HG02610 (cell line): ENCODE data around the gene PTPN14.

ENCODE experiments used
- ATAC-seq: cut with Tn5 transposase; IDR thresholded peaks from one replicate; pipeline ENCODE4 v1.9.1; 2021; ENCODE audit warnings: mild to moderate bottlenecking, moderate library complexity; ENCODE audit not compliant: unreplicated experiment

The PTPN14 gene

DNA sequence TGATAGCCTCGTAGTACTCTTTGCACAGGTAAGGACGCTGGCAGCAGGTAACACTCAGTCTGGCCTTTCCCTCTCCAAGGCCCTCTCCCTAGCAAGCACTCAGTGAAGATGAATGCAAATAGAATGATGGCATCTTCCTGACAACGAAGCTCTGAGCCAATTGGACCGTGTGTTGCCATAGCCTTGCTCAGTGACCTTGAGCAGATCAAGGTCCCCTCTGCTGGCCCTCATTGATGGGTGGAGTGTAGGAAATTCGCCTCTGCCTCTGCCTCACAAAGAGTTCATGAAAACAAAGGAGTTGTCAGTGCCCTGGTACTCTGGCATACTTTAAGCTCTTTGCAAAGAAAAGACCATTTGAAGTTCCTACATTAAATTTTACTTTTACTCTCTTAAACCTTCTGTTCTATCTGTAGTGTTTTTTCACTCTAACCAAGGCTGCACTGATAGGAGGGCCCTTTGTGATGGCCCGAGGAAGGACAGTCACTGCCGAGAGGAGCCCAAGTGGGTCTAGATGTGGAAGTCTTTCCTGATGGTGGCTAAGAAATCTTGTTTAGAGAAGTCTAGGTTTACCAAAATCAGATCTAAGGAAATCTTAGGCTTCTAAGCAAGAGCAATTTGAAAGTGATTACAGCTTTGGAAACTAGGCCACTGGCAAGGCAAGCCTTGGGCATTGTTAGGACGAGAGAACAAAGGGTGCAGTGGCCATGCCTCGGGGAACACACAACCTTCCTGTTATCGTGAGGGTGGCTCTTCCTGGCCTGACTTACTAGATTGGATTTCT is 232.3 kb downstream of the PTPN14 start:
- ATAC-seq, result no peak

- peak; percentile 42 for ATAC-seq
Observed at GRCh38 chr1:214318356-214318755, 233.0 kb downstream of the PTPN14 start.

DNA sequence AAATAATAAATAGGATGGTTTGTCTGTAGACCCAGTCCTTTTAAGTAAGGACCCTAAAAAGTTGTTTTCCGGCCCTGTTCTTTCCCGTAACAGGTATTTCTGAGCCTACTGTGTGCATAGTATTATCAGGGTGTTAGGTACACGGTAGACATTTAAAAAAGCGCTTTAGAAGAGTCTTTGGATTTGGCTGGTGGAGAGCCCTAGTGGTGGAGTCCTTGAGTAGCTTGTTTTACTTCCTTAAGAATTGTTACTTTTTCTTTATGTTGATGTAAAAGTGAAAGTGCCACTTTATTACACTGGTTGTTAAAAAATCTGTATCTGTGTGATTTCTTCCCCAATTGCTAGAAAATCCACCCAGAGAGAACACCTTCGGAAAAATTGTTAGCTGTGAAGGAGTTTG is 233.7 kb downstream of the PTPN14 start:
- no peak for ATAC-seq

- ATAC-seq, result no peak
Observed at GRCh38 chr1:214317300-214317699, 234.1 kb downstream of the PTPN14 start.

GRCh38 chr1:214316593-214316992 is 234.8 kb downstream of the PTPN14 start:
- no peak for ATAC-seq

DNA sequence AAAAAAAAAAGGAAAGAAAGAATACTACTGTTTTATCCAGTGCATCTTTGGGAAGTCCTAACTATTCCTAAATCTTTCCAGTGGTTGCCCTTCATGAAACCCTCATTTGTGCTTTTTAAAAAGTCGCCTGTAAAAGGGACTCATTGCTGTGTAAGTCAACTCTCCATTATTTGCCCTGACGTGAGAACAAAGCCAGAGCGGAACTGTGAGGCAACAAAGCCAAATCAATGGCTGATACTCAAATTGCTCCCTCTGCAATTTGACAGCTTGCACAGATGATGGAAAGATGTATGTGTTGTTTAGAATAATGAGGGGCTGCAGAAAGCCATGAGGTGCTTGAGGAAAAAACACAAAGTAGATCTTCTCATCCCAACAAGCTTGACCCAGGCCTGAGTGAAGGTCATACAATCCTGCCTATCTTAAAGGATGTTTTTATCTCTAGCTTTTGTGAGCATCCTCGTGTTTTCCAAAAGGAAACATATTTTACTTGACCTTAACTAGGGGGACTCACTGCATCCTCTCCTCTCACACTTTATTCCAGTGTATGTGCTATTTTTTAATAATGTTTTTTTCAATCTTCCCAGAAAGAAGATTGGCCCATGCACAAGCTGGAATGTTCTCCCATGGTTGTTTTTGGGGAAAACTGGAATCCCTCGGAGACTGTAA is 237.1 kb downstream of the PTPN14 start:
- no peak for ATAC-seq

DNA sequence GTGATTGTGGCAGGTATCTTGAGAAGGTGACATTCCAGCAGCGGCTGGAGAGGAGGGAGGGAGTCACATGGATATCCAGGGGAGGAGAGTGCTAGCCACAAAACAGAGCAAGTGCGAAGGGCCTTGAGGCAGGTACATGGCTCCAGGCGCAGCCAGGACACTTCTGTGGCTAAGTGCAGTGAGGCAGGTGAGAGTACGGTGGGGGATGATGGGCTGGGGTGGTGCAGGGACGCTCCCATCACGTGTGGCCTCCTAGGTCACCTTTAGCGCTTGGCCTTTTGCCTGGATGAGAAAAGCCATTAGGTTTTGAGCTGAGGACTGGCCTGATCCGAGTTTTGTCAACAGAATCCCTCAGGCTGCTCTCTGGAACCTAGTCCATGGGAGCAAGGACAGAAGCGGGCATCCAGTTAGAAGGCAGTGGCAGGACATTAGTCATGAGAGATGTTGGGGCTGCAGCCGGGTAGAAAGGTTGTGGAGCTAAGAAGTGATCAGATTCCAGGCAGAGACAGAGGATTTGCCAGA is 238.8 kb downstream of the PTPN14 start:
- no peak for ATAC-seq

DNA sequence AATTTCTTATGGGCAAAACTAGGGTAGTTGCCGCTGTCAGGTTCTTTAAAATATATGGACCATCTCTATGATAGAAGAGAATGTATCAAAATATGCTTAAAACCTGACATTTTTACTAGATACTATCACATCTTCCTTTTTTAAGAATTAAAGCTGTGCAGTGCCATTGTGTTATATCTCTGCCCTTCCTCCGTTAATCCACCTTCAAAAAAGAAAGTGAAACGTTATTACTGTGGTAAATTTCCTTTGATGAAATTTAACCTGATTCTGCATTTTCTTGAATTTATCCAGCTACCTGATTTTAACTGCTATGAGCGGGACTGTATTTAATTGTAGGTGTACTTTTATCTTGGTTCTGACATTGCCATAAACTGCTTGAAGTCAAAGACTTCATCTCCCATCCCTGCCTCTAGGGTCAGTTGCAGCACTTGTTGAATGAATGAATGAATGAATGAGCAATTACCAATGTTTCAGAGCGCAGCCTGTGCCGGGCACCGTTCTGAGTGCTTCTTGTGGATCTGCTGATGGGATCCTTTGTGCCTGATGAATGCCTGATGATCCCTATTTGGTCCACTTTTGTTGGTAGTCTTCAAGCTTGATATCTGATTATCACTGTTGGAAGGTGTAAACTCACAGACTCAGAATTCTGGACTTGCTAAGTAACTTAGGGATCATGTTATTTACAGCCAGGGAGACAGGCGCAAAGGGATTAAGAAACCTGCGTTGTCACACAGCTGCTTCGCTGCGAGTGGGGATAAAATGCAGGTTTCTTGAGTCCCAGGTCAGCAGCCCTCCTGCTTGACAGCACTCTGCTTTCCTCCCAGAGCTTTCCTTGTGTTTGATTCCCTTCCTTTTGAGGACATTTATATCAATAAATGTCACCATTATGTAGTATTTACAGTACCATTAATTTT is 240.4 kb downstream of the PTPN14 start:
- no peak for ATAC-seq

- ATAC-seq, result peak; percentile 56
Observed at GRCh38 chr1:214310010-214310409, 241.4 kb downstream of the PTPN14 start.

DNA sequence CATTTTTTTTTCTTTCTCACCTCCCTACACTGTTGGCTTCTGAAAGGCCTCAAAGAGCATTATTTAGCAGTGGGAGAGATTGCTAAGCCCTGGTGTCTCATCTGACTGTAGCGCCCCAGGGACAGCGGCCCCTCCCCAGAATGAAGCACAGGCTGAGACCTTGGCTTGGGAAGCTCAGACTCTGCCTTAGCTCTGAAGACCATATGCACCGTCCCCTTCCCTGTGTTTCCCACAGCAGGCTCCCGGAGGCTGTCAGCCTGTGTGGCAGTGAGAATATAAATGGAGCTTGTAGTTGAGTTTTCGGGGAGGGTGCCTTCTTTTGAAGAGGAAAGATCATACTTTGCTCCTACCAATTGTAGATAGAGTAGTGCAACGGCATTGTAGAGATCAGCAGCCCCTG is 245.1 kb downstream of the PTPN14 start:
- no peak for ATAC-seq

DNA sequence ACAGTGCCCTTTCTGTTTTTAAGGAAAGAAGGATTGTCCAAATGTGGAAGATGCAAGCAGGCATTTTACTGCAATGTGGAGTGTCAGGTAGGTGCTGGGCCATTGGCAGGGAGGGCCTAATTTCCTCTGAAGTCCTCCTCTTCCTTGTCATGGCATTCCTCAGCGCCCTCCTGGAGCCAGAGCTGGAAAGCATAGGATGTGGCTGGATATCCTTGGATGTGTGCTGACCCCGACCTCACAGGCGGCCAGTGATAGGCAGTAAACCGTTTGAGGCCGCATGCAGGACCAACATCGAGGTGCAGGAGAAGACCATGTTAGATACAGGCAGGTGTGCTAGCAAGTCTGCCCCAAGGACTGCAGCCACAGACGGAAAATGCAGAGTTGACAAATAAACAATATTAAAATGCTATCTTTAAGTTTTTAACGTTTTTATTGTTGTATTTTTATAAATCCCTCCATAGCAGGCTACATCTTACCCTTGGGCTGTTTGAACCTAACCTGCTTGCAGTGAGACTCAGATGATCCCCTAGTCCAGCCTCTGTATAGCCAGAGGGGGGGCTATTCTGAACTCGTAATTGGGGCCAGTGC is 246.1 kb downstream of the PTPN14 start:
- no peak for ATAC-seq

DNA sequence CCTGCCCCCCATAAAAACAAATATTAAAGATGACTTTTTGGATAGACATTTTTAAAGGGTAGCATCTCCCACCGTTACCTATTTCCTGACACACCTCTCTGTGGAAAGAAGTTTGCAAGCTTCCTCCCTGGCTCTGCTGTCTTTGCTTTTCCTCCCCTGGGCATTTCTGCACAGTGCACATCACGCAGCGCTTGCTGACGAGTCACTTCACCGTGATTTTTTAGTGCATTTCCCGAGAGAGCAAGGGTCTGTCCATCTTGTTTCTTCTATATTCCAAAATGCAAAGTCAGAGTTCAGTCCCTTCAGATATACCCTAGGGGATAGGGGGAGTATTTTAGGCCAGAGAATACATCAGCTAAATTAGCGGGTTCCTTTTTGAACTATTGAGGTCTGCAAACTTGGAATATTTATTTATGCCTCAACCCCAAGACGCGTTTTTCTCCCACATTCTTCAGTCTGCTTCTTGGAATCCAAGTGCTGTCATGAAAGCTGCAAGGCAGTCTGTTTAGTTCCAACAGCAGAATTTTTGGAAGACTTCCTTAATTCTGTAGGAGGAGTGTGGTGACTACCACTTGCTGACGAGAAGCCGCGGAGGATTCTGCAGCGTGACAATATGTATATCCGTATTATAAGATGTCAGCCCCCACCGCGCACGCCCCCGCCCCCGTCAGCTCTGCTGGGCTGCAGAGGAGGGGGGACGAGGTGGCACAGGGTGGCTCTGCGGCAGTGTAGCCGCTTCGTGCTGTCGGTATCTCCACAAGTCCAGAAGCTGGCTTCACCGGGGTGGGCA is 248.1 kb downstream of the PTPN14 start:
- ATAC-seq, result no peak

DNA sequence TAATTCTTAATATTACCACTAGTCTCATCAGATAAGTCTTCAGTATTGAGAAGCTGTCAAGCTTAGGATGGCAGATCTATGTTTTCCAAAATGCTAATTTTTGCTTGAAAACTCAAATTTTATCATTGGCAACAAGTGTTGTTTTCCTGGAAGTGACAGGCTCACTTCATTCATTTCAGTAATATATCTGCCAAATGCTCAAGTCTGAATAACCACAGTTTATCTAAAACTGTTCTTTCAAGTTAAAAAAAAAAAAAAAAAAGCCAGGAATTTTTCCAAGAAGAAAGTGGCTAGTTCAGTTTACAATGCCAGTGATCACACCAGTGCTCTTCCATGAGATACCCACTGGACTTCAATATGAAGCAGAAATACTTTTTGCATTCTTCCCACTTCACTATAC is 249.9 kb downstream of the PTPN14 start:
- ATAC-seq, result no peak

DNA sequence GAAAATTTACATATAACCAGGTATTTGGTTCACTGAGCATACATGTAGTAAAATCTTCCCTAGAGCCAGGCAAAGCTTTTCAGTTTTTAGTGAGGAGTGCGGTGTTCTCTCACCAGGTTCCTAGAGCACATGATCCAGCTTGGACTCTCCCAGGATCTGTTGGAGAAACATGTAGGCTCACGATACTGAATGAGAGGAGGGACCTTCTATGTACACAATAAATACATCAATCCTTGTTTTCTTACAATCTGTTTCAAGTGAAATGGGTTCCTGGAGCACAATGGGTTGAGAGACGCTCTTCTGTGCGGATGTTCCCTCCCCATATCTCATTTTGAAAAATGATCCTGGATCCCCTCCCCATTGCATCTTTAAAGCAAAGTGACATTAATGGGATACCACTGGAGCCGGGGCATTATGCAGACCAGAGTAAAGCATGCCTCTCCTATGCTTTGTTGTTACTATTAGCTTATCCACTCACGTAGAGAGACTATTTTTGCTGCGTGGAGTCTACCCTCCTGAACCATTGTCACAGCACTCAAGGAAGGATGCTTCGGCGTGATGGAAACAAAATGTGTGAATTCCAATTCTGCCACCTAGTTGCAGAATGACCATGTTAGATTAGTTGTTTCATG is 251.1 kb downstream of the PTPN14 start:
- no peak for ATAC-seq
